GM23338 (cell line): ENCODE results near the gene MTHFD2L.

Experiments used
- CREB1 ChIP-seq: fragments of 250-450 bp; sonication (Bioruptor Pico); IDR thresholded peaks from 2 replicates; pipeline ENCODE4 v1.5.0; 2020; ENCODE audit warnings: low read depth, mild to moderate bottlenecking, moderate library complexity
- EZH2 ChIP-seq: fragments of 200-600 bp; sonication (generic); IDR thresholded peaks from one replicate; pipeline ENCODE4 v1.8.0; 2017; ENCODE audit warnings: antibody characterized with exemption, mild to moderate bottlenecking, low read depth; ENCODE audit not compliant: unreplicated experiment
- EZH2phosphoT487 ChIP-seq: fragments of 200-600 bp; sonication (generic); IDR thresholded peaks from one replicate; pipeline ENCODE4 v1.8.1; 2018; ENCODE audit warnings: antibody characterized with exemption; ENCODE audit not compliant: unreplicated experiment
- JUNB ChIP-seq: IDR thresholded peaks from one replicate; pipeline ENCODE4 v1.6.1; 2016; ENCODE audit warnings: antibody characterized with exemption; ENCODE audit not compliant: unreplicated experiment
- NANOG ChIP-seq: IDR thresholded peaks from 2 replicates; pipeline ENCODE4 v1.6.1; 2016; ENCODE audit warnings: antibody characterized with exemption, borderline replicate concordance
- POLR2AphosphoS5 ChIP-seq: IDR thresholded peaks from 2 replicates; pipeline ENCODE4 v1.6.1; 2016; ENCODE audit warnings: antibody characterized with exemption, low read depth
- ZNF114 ChIP-seq: fragments of 250-450 bp; sonication (Bioruptor Pico); IDR thresholded peaks from 2 replicates; pipeline ENCODE4 v1.5.0; 2020; ENCODE audit warnings: mild to moderate bottlenecking, moderate library complexity
- ZNF331 ChIP-seq: fragments of 250-450 bp; sonication (Bioruptor Pico); IDR thresholded peaks from 2 replicates; pipeline ENCODE4 v1.5.0; 2020; ENCODE audit warnings: low read depth, mild to moderate bottlenecking, moderate library complexity
- TF ChIP-seq, protein P1 (sequence below), 2 experiments: fragments of 200-600 bp in 1 of 2; sonication (generic) in 1 of 2; conservative IDR thresholded peaks; 2 replicates each; pipeline versions ENCODE4 v1.5.1 to v1.6.1; 2016 to 2017; ENCODE audit warnings: antibody characterized with exemption in 2 of 2, low read depth in 2 of 2, mild to moderate bottlenecking in 2 of 2, moderate library complexity in 1 of 2
- TF ChIP-seq, protein P2 (sequence below): IDR thresholded peaks from one replicate; pipeline ENCODE4 v1.6.1; 2018; ENCODE audit warnings: antibody characterized with exemption; ENCODE audit not compliant: unreplicated experiment
- TF ChIP-seq, protein P3 (sequence below): IDR thresholded peaks from 2 replicates; pipeline ENCODE4 v1.6.1; 2016; ENCODE audit warnings: antibody characterized with exemption

DNA sequence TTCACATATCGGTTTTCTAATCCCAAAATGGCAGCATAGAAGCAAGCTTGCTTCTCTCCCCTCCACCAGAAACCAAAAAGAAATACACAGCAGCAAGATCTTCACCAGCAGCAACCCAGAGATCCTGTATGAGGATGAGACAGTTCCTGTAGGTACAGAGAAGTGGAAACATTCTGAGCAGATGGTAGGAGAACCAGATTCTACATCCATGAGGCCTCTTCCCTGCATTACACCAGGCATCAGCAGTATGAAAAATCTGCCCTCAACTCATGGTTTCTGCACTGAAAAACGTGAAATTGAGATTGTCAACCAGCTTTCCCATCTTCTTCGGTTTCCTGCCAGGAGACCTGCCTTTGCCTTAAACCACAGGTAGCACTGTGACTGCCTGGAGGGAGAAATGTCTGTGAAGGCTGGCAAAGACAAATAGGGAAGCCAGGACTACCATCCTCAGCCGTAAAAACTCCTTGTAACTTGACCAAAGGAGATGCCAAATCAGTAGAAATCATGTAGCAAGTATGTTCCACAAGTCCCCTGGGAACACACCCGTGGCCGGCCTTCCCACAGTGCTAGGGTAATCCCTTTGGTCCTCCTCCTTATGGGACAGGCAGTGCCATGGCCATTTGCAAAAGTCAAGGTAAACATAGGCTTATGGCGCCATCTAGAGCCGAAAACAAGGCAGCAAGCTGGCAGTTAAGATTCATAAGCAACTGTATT lies 24.0 kb upstream of the MTHFD2L start:
- TF ChIP-seq, protein P1, sequence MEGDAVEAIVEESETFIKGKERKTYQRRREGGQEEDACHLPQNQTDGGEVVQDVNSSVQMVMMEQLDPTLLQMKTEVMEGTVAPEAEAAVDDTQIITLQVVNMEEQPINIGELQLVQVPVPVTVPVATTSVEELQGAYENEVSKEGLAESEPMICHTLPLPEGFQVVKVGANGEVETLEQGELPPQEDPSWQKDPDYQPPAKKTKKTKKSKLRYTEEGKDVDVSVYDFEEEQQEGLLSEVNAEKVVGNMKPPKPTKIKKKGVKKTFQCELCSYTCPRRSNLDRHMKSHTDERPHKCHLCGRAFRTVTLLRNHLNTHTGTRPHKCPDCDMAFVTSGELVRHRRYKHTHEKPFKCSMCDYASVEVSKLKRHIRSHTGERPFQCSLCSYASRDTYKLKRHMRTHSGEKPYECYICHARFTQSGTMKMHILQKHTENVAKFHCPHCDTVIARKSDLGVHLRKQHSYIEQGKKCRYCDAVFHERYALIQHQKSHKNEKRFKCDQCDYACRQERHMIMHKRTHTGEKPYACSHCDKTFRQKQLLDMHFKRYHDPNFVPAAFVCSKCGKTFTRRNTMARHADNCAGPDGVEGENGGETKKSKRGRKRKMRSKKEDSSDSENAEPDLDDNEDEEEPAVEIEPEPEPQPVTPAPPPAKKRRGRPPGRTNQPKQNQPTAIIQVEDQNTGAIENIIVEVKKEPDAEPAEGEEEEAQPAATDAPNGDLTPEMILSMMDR (conservative IDR thresholded peaks at IDR 0.05; ENCODE audit: low read depth in 2 of 2) = peak; percentile 94 to 96
- TF ChIP-seq JUNB (no peak), EZH2 (no peak), POLR2AphosphoS5 (no peak), EZH2phosphoT487 (no peak), CREB1 (CRISPR knock-in tag) (no peak), ZNF114 (CRISPR knock-in tag) (no peak), NANOG (no peak), ZNF331 (no peak)
- TF ChIP-seq, protein P2, sequence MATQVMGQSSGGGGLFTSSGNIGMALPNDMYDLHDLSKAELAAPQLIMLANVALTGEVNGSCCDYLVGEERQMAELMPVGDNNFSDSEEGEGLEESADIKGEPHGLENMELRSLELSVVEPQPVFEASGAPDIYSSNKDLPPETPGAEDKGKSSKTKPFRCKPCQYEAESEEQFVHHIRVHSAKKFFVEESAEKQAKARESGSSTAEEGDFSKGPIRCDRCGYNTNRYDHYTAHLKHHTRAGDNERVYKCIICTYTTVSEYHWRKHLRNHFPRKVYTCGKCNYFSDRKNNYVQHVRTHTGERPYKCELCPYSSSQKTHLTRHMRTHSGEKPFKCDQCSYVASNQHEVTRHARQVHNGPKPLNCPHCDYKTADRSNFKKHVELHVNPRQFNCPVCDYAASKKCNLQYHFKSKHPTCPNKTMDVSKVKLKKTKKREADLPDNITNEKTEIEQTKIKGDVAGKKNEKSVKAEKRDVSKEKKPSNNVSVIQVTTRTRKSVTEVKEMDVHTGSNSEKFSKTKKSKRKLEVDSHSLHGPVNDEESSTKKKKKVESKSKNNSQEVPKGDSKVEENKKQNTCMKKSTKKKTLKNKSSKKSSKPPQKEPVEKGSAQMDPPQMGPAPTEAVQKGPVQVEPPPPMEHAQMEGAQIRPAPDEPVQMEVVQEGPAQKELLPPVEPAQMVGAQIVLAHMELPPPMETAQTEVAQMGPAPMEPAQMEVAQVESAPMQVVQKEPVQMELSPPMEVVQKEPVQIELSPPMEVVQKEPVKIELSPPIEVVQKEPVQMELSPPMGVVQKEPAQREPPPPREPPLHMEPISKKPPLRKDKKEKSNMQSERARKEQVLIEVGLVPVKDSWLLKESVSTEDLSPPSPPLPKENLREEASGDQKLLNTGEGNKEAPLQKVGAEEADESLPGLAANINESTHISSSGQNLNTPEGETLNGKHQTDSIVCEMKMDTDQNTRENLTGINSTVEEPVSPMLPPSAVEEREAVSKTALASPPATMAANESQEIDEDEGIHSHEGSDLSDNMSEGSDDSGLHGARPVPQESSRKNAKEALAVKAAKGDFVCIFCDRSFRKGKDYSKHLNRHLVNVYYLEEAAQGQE = no peak
- TF ChIP-seq, protein P3, sequence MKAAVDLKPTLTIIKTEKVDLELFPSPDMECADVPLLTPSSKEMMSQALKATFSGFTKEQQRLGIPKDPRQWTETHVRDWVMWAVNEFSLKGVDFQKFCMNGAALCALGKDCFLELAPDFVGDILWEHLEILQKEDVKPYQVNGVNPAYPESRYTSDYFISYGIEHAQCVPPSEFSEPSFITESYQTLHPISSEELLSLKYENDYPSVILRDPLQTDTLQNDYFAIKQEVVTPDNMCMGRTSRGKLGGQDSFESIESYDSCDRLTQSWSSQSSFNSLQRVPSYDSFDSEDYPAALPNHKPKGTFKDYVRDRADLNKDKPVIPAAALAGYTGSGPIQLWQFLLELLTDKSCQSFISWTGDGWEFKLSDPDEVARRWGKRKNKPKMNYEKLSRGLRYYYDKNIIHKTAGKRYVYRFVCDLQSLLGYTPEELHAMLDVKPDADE = no peak
